ENCODE measurements around the gene HPS5.
"Not testable (repeated sequence)": the region's sequence is repeated elsewhere in the genome, so short reads cannot be mapped to it uniquely, and the experiment has no call there.

Gene HPS5

GRCh38 chr11:18269252-18269651, 52.7 kb downstream of the HPS5 start:
- not testable (repeated sequence) for DNase-seq

- DNase-seq = not testable (repeated sequence)
These were observed 54.4 kb downstream of the HPS5 start for GRCh38 chr11:18267335-18268133.

GRCh38 chr11:18265949-18266348, 56.0 kb downstream of the HPS5 start, which contains the start of gene SAA1:
TSS of gene SAA1 (plus strand) at chr11:18266264. CDS start at chr11:18266888, 624 bp downstream.
- no peak for DNase-seq

- no peak for DNase-seq
These were observed 57.0 kb downstream of the HPS5 start for GRCh38 chr11:18264677-18265555.

GRCh38 chr11:18264035-18264434, 57.9 kb downstream of the HPS5 start:
- DNase-seq = no peak

GRCh38 chr11:18262681-18263350, 59.1 kb downstream of the HPS5 start:
- not testable (repeated sequence) for DNase-seq

GRCh38 chr11:18261721-18262120, 60.2 kb downstream of the HPS5 start:
- DNase-seq = no peak

- DNase-seq = no peak
These were observed 62.7 kb downstream of the HPS5 start for GRCh38 chr11:18259259-18259658.

- no peak for DNase-seq
These were observed 67.1 kb downstream of the HPS5 start for GRCh38 chr11:18254781-18255361.

GRCh38 chr11:18253778-18254338, 68.1 kb downstream of the HPS5 start:
- no peak for DNase-seq

- no peak for DNase-seq
These were observed 68.7 kb downstream of the HPS5 start for GRCh38 chr11:18253233-18253632.

- no peak for DNase-seq
These were observed 73.4 kb downstream of the HPS5 start, which contains the start of gene SAA2 for GRCh38 chr11:18248561-18248960. TSS of gene SAA2 (minus strand) at chr11:18248668. CDS start at chr11:18248011, 657 bp downstream.

GRCh38 chr11:18247191-18247581, 74.8 kb downstream of the HPS5 start:
- not testable (repeated sequence) for DNase-seq

- not testable (repeated sequence) for DNase-seq
These were observed 75.4 kb downstream of the HPS5 start for GRCh38 chr11:18246379-18247190.

- no peak for DNase-seq
These were observed 76.5 kb downstream of the HPS5 start for GRCh38 chr11:18245396-18245795.

- peak; percentile 81 for DNase-seq
These were observed 78.1 kb downstream of the HPS5 start for GRCh38 chr11:18243783-18244362.

- DNase-seq = no peak
These were observed 82.3 kb downstream of the HPS5 start for GRCh38 chr11:18239655-18240054.

- DNase-seq = no peak
These were observed 85.1 kb downstream of the HPS5 start, which contains the start of gene SAA4 for GRCh38 chr11:18236664-18237356. TSS of gene SAA4 (minus strand) at chr11:18236802. CDS start at chr11:18235926, 876 bp downstream.

- no peak for DNase-seq
These were observed 86.3 kb downstream of the HPS5 start for GRCh38 chr11:18235394-18236334.
